AG04449 (cell line): ENCODE data around the gene LOXL1.

Experiments
- CTCF ChIA-PET: fragments of 350-600 bp; formaldehyde crosslinking; extraction: SDS; loops from one replicate; lab custom pipeline; 2021; ENCODE audit warnings: antibody characterized with exemption; lab: Yijun Ruan, JAX
- POLR2A ChIA-PET: fragments of 400-600, 350-600 bp; formaldehyde crosslinking; extraction: SDS; loops from one replicate; lab custom pipeline; 2020; ENCODE audit warnings: antibody characterized with exemption, inconsistent platforms; lab: Yijun Ruan, JAX
- DNase-seq: peaks from one replicate; pipeline ENCODE4 v3.0.0-alpha.2; 2010; ENCODE audit warnings: low read depth, low spot score
- H3K4me3 ChIP-seq: 2 replicates; pipeline ENCODE4 v1.5.1; 2011; ENCODE audit warnings: low read depth, mild to moderate bottlenecking, control low read depth, low read length
- TF ChIP-seq, protein P1 (sequence below): IDR thresholded peaks from one replicate; pipeline ENCODE4 v1.5.1; 2011; ENCODE audit warnings: mild to moderate bottlenecking, moderate library complexity, low read length, control low read depth, inconsistent platforms; ENCODE audit not compliant: insufficient read depth; ENCODE audit errors: missing control alignments

Gene LOXL1, protein sequence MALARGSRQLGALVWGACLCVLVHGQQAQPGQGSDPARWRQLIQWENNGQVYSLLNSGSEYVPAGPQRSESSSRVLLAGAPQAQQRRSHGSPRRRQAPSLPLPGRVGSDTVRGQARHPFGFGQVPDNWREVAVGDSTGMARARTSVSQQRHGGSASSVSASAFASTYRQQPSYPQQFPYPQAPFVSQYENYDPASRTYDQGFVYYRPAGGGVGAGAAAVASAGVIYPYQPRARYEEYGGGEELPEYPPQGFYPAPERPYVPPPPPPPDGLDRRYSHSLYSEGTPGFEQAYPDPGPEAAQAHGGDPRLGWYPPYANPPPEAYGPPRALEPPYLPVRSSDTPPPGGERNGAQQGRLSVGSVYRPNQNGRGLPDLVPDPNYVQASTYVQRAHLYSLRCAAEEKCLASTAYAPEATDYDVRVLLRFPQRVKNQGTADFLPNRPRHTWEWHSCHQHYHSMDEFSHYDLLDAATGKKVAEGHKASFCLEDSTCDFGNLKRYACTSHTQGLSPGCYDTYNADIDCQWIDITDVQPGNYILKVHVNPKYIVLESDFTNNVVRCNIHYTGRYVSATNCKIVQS

DNA sequence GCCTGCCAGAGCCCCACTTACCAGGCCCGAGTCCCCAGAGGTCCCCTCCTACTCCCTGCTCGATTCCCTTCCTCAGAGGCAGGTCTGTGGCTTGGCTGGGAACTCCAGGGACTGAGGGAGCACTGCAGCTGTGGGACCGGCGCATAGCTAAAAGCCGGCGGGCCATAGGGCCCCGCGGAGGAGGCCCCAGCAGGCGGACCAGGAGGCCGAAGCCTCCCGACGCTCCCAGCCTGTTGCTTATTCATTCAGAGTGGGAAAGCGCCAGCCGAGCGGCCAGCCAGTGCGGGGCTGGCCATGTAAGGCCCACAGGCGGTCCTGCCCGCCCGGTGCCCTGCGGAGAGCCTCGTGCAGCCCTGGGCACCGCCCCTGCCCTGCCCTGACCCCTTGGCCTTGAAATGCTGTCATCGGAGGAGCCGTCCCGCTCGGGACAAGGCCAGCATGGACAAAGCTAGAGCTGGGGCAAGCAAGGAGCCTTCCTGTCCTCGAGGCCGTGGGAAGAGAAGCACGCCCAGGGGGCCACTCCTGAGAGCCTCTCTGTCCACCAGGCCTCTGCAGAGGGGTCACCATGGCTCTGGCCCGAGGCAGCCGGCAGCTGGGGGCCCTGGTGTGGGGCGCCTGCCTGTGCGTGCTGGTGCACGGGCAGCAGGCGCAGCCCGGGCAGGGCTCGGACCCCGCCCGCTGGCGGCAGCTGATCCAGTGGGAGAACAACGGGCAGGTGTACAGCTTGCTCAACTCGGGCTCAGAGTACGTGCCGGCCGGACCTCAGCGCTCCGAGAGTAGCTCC is at the start of gene LOXL1:
Gene LOXL1 (plus strand): TSS at position 244 of the 784 bp plus-strand sequence. CDS start 322 bp downstream, at position 566.
- ChIA-PET CTCF (interaction anchor here (0.8 to 27.3 kb wide), 11 partner anchors 11 to 395 kb away, joined by 3 to 533 read pairs (median 5); partner anchors contain the start of gene TBC1D21), POLR2A (interaction anchor here (0.6 to 5.0 kb wide), 7 partner anchors 8 to 293 kb away, joined by 3 to 39 read pairs (median 3); partner anchors contain the start of gene NPTN)
- TF ChIP-seq, protein P1, sequence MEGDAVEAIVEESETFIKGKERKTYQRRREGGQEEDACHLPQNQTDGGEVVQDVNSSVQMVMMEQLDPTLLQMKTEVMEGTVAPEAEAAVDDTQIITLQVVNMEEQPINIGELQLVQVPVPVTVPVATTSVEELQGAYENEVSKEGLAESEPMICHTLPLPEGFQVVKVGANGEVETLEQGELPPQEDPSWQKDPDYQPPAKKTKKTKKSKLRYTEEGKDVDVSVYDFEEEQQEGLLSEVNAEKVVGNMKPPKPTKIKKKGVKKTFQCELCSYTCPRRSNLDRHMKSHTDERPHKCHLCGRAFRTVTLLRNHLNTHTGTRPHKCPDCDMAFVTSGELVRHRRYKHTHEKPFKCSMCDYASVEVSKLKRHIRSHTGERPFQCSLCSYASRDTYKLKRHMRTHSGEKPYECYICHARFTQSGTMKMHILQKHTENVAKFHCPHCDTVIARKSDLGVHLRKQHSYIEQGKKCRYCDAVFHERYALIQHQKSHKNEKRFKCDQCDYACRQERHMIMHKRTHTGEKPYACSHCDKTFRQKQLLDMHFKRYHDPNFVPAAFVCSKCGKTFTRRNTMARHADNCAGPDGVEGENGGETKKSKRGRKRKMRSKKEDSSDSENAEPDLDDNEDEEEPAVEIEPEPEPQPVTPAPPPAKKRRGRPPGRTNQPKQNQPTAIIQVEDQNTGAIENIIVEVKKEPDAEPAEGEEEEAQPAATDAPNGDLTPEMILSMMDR, result no peak
- peak; percentile 46 for DNase-seq
- H3K4me3 ChIP-seq, result peak within 1 kb of the TSS; percentile 80

DNA sequence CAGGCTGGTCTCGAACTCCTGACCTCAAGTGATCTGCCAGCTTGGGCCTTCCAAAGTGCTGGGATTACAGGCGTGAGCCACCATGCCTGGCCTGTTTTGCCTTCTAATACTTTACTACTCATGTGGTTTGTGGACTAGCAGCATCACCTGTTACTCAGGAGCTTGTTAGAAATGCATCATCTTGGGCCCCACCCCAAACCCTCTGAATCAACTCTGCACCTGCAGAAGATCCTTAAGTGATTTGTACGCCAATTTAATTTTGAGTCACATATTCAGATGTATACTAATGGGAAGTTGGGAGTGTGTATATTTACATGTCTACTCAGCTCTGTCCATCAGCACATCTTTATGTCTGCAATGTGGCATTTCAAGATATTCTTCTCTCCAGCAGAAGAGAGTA is 46.8 kb upstream of the LOXL1 start:
- CTCF ChIA-PET, result interaction anchor here (2.0 to 2.3 kb wide), 3 partner anchors 15 to 29 kb away, joined by 7 to 11 read pairs (median 9); no protein-coding TSS in a partner anchor
- POLR2A ChIA-PET, result no interaction called here
- DNase-seq, result no peak
- TF ChIP-seq, protein P1, result no peak
- H3K4me3 ChIP-seq, result no peak overlapping the region

DNA sequence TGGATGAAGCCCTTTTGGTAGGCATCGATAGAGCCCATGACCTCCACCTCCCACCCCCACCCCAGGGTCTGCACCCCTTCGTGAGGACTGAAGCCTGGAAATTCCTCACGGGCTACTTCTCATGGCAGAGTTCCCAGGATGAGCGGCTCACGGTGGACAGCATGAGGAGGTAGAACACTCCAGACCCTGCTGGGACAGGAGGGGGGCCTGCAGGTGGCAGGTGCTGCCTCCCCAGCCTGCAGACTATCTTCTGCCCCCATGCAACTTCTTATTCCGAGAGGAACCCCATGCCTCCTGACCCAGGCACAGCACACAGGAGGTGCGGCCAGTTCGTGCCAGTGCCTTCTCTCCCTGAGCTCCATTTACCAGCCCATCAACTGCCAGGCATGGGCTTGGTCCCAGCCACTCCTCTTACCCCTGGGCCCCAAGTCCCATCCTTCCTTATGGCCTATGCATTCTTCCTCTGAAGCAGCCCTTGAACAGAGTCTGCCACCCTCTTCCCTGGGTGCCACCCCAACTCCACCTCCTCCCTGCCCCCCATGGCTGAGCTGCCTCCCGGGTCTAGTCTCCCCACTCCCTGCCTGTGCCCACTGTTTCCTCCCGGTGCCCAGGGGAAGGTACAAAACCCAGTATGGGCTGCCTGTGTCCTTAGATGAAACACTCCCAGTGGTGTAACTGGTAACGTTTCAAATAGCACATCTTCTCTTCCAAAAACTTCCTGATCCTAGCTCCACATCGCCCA is 44.5 kb upstream of the LOXL1 start:
- CTCF ChIA-PET, result interaction anchor here (0.8 to 1.9 kb wide), 9 partner anchors 8 to 26 kb away, joined by 3 to 7 read pairs (median 4); no protein-coding TSS in a partner anchor
- no peak overlapping the region for H3K4me3 ChIP-seq
- POLR2A ChIA-PET, result interaction anchor here (1.0 kb wide), 1 partner anchor 45 kb away, joined by 3 read pairs; no protein-coding TSS in a partner anchor
- TF ChIP-seq, protein P1, result no peak
- no peak for DNase-seq

DNA sequence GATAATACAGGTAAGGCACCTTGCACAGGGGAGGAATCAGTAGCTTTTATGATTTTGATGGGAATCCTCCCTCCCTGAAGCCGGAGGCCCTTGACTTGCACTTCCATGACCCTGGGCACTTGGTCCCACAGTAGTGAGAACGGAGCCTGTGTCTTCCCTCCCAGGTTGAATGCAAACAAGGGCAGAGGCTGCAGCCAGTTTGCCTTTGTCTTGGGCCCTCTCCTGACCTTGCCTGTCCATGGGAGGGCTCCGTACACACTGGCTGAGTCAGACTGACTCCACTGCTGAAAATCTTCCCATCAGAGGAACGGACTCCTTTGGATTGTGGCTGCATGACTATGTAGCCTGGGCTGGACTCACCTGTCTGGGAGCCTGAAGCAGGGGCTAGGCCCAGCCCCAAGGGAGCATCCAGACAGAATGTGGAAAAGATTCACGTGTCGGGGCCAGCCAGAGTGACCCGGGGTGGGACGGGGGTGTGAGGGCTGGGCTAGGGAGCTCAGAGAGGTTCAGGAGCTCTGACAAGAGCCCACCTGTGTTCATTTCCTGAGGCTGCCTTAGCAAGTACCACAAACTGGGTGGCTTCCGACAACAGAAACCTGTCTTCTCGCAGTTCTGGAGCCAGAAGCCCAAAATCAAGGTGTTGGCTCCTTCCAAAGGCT is 43.4 kb upstream of the LOXL1 start:
- TF ChIP-seq, protein P1, result no peak
- ChIA-PET POLR2A (interaction anchor here (1.0 kb wide), 1 partner anchor 44 kb away, joined by 3 read pairs; no protein-coding TSS in a partner anchor), CTCF (interaction anchor here (1.0 to 1.9 kb wide), 6 partner anchors 9 to 25 kb away, joined by 3 to 7 read pairs (median 4); no protein-coding TSS in a partner anchor)

DNA sequence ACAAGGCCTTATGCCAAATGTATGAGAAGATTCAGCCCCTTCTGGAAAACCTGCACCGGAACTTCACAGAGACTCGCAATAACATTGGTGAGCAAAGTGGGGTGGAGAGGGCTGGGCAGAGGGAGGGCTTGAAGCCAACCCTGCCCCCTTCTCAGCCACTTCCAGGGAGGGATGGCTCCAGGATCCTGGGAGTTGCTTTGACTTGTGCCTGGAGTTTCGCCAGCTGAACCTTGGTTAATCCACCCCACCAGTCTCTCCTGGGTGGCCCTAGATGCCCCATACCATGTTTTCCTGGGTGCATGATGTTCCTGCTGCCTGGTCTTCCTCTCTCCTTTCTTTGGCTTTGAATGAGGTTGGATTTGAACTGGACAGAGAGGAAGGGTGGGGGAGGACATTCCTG is 42.1 kb upstream of the LOXL1 start:
- DNase-seq, result no peak
- CTCF ChIA-PET, result interaction anchor here (1.4 to 2.3 kb wide), 4 partner anchors 10 to 23 kb away, joined by 3 to 13 read pairs (median 6); partner anchors contain the start of gene TBC1D21
- POLR2A ChIA-PET, result no interaction called here

More for the DNA sequence above, 43.4 kb upstream of the LOXL1 start:
- no peak overlapping the region for H3K4me3 ChIP-seq
- no peak for DNase-seq

More for the DNA sequence above, 42.1 kb upstream of the LOXL1 start:
- TF ChIP-seq, protein P1, result no peak
- H3K4me3 ChIP-seq, result no peak overlapping the region
